GM12878 (cell line): ENCODE data around the gene APOBEC3B. TPM values are rescaled to one million over a fixed set of nuclear protein-coding genes. Genes with fewer than 3 reads are reported as not detected.

ENCODE experiments used
- CUX1 ChIP-seq: IDR thresholded peaks from 2 replicates; pipeline ENCODE4 v1.6.1; 2012; ENCODE audit warnings: improper control_type of control experiment, low read depth, low read length; ENCODE audit not compliant: insufficient replicate concordance
- EED ChIP-seq: sonication (generic); IDR thresholded peaks from 2 replicates; pipeline ENCODE4 v1.6.1; 2016; ENCODE audit warnings: antibody characterized with exemption, low read depth
- IRF4 ChIP-seq: IDR thresholded peaks from 2 replicates; pipeline ENCODE4 v1.6.1; 2011; ENCODE audit warnings: low read depth, low read length
- MTA3 ChIP-seq: IDR thresholded peaks from 2 replicates; pipeline ENCODE4 v1.6.1; 2012; ENCODE audit warnings: low read length, inconsistent platforms, borderline replicate concordance
- NR2C1 ChIP-seq: fragments of 450-650 bp; IDR thresholded peaks from 2 replicates; pipeline ENCODE4 v1.6.1; 2017; ENCODE audit warnings: antibody characterized with exemption, mild to moderate bottlenecking, moderate library complexity
- SREBF1 ChIP-seq: IDR thresholded peaks from 2 replicates; pipeline ENCODE4 v1.6.1; 2012; ENCODE audit warnings: mild to moderate bottlenecking, low read length
- ZNF384 ChIP-seq: IDR thresholded peaks from 2 replicates; pipeline ENCODE4 v1.6.1; 2012; ENCODE audit warnings: low read depth, mild to moderate bottlenecking, low read length, improper control_type of control experiment, borderline replicate concordance
- polyA plus RNA-seq, 11 experiments: library from polyadenylated mRNA; depleted of rRNA in 4 of 11; unstranded in 6 of 11; stranded (reverse) in 5 of 11; fragments of >200 nt; fragmentation: Nextera tagmentation in 4 of 11; fragmentation: Illumina TruSeq in 1 of 11; extraction: Ambion mirVana in 4 of 11; extraction: Trizol in 1 of 11; gene quantifications; 1 replicate in 1 of 11; 2 replicates in 10 of 11; pipeline versions ENCODE4 v1.2.1 to v1.2.3, GENCODE V29; 2011 to 2016; ENCODE audit warnings: inconsistent platforms in 2 of 11, missing spikeins in 2 of 11, low read depth in 1 of 11
- total RNA-seq, 4 experiments: library from RNA; depleted of rRNA in 3 of 4; stranded (reverse); fragments of >200 nt in 3 of 4; fragmentation: Illumina TruSeq in 1 of 4; extraction: Trizol in 1 of 4; gene quantifications; 2 replicates each; pipeline versions ENCODE4 v1.2.1 to v1.2.3, GENCODE V29; 2013 to 2021

Gene APOBEC3B
- total and polyA plus RNA-seq, 10 of the 15 experiments (the other 5 are each of a cell fraction or from before 2014, with no cell fraction given), result 2.4 to 75.1 (median 30.9) TPM

- no peak for TF ChIP-seq CUX1
- TF ChIP-seq ZNF384, result 0 out of 2 replicates have a peak, but pooled peaks have one; percentile 30
- TF ChIP-seq MTA3, result no peak
- TF ChIP-seq SREBF1, result no peak
- no peak for TF ChIP-seq NR2C1
- no peak for TF ChIP-seq IRF4
- TF ChIP-seq EED, result peak; percentile 61; the same call in 1 of the 2 replicates
Measured at GRCh38 chr22:38981005-38981991, 849 bp upstream of the APOBEC3B start (continued).
